ENCODE results near the gene HLA-F.

Gene HLA-F

DNA sequence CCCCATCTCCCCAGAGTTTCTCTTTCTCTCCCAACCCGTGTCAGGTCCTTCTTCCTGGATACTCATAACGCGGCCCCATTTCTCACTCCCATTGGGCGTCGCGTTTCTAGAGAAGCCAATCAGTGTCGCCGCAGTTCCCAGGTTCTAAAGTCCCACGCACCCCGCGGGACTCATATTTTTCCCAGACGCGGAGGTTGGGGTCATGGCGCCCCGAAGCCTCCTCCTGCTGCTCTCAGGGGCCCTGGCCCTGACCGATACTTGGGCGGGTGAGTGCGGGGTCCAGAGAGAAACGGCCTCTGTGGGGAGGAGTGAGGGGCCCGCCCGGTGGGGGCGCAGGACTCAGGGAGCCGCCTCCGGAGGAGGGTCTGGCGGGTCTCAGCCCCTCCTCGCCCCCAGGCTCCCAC, at the start of gene HLA-F:
HLA-F (plus strand) TSS at position 173 of the 404 bp plus-strand sequence; CDS start at position 203, 30 bp downstream.
- DNase-seq: peak; percentile 69 to 82

GRCh38 chr6:29674008-29674407, 49.2 kb upstream of the HLA-F start:
- no peak for DNase-seq

- no peak for DNase-seq
These were observed 47.7 kb upstream of the HLA-F start for GRCh38 chr6:29675561-29675960.

DNA sequence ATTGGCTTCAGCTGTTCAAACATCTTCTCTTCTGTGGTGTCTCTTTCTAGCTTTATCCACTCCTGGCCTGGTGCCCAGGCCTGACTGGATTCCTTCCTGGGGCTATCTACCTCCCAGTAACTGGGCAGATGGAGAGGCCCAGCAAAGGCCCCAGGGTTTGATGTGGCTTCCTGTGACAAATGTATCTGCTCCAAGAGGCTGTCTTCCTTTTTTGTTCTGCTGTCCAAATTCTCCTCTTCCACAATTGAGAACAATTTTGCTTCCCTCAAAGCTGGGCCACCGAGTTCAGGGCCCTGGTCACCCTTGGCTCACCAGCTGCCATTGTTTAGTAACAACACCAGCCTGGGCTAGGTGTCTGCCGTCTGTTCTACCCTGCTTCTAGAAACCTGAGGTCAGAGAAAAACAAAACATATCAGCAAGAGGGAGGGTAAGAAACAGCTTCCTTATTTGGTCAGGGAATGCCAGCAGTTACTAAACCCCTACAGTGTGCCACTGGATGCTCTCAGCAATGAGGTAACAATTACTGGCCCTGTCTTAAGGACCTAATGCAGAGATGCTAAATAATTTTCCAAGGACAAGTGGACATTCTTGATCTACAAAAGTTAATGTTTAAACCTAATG, 46.1 kb upstream of the HLA-F start:
- no peak for DNase-seq

- DNase-seq: no peak
These were observed 45.1 kb upstream of the HLA-F start for GRCh38 chr6:29678114-29678513.

GRCh38 chr6:29679962-29680361, 43.3 kb upstream of the HLA-F start:
- DNase-seq: no peak

GRCh38 chr6:29680416-29680815, 42.8 kb upstream of the HLA-F start:
- DNase-seq: no peak

GRCh38 chr6:29680904-29681303, 42.3 kb upstream of the HLA-F start, which contains the start of gene ZFP57:
Gene ZFP57 (minus strand): TSS chr6:29681152. CDS start chr6:29677003, 4,149 bp downstream.
- no peak for DNase-seq

- DNase-seq: no peak
These were observed 41.4 kb upstream of the HLA-F start for GRCh38 chr6:29681811-29682210.

GRCh38 chr6:29685718-29686326, 37.4 kb upstream of the HLA-F start:
- DNase-seq: no peak

- DNase-seq: no peak
These were observed 28.6 kb upstream of the HLA-F start for GRCh38 chr6:29694637-29695036.

GRCh38 chr6:29696147-29697125, 26.8 kb upstream of the HLA-F start:
- DNase-seq: no peak

DNA sequence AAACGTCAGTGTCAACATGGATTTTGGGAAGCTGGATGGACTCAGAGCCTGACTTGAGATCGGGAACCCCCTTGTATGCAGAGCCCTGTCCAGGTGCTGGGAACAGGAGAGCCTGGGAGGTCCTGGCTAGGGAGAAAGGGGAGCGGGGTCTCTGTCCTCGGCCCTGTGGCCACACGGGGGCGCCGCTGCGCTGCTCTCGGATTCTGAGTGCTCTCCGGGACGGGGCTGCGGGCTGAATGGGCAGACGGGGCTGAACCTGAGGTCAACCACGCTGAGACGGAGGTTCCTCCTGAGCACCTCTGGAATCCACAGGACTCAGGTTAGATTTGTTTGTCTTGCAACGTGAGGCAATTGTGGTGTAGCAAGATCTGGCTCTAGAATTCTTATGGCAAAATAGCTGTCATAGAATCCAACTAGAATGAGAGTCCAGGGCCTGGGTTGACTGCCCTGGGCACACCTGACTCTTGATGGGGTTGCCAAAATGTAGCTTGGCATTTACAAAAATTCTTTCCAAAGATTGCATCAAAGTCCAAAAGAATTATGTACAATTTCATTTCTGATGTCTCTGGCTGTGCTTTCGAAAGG, 20.6 kb upstream of the HLA-F start:
- peak; percentile 60 to 78 for DNase-seq

- no peak for DNase-seq
These were observed 17.6 kb upstream of the HLA-F start for GRCh38 chr6:29705389-29706231.

- peak in 1 of 2 experiments; percentile 44 for DNase-seq
These were observed 14.6 kb upstream of the HLA-F start for GRCh38 chr6:29708432-29709179.

- no peak for DNase-seq
These were observed 14.0 kb upstream of the HLA-F start for GRCh38 chr6:29709188-29709587.

DNA sequence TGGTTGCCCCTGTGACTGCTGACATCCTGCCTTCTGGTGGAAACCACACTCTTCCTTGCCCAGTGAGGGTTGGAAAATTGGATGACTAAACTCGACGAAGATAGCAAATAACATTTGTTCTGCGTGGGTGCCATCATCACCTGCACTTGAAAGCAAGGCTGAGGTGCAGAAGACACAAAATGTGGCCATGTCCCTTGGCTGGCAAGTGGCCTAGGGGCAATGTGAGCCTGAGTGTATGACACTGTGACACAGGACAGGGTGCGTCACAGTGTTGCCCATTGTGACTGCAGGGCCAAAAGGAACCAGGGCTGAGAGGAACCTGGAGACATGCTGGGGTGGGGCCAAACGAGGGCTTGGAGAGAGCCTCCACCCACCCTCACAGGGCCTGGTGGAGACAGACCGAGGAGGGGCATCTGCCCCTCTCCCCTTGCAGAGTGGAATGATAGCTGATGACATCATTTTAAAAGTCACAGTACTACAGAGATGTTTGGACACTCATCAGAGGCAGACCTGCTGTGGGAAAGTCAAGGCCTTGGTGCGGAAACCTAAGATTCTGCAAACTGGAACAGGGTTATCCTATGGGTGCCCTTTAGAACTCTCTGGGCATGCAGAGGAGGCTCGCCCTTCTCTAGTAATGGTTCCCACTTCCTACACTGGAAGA, 12.8 kb upstream of the HLA-F start:
- DNase-seq: no peak

- DNase-seq: peak in 1 of 2 experiments; percentile 34
These were observed 2.4 kb upstream of the HLA-F start for GRCh38 chr6:29720863-29721262.

DNA sequence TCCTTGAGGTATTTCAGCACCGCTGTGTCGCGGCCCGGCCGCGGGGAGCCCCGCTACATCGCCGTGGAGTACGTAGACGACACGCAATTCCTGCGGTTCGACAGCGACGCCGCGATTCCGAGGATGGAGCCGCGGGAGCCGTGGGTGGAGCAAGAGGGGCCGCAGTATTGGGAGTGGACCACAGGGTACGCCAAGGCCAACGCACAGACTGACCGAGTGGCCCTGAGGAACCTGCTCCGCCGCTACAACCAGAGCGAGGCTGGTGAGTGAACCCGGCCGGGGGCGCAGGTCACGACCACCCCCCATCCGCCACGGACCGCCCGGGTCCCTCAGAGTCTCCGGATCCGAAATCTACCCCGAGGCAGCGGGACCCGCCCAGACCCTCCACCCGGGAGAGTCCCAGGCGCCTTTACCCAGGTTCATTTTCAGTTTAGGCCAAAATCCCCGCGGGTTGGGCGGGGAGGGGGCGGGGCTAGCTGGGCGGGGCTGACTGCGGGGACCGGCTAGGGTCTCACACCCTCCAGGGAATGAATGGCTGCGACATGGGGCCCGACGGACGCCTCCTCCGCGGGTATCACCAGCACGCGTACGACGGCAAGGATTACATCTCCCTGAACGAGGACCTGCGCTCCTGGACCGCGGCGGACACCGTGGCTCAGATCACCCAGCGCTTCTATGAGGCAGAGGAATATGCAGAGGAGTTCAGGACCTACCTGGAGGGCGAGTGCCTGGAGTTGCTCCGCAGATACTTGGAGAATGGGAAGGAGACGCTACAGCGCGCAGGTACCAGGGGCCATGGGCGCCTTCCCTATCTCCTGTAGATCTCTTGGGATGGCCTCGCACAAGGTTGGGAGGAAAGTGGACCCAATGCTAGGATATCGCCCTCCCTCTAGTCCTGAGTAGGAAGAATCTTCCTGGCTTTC, 693 bp downstream of the HLA-F start:
- DNase-seq: peak; percentile 76 to 88

Measured in stimulated activated CD4-positive, alpha-beta T cell treated with anti-CD3 and anti-CD28 coated beads, Interleukin-4, amount 100 ng/mL, for 4 hours (primary cell).